ENCODE measurements around the gene OR10AG1. TPM values are rescaled to one million over a fixed set of nuclear protein-coding genes. Genes with fewer than 3 reads are reported as not detected.

The OR10AG1 gene
- total and polyA plus RNA-seq, 11 donors: not detected

DNA sequence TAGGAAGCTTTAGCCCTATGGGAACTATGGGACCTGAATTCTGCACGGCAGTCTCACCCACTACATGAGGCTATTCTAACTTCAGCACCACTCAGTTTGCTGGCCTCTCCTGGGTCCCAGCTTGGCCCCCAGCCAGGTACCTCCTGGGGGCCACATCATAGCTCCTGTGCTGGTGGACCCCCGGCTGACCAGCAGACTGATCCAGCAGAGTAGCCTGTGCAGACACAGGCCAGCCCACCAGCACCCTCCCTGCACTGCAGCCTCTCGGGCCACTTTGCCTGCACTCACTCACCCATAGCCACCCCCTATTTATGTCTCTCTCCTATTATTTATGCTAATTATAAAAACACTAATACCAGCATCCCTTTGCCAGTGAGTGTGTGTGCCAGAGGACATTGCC lies 1.2 kb upstream of the OR10AG1 start:
- Histone ChIP-seq H3K27me3 (no peaks in the 10 kb centered on the region), H3K9me3 (no peaks in the 10 kb centered on the region), H3K4me1 (no peaks in the 10 kb centered on the region), H3K4me3 (no peak overlapping the region), H3K36me3 (no peaks in the 10 kb centered on the region), H3K27ac (no peak overlapping the region)
- no peak for DNase-seq
- WGBS, 4 donors: 86 to 91% (median 87%) methylated on average over 2 to 3 of the region's 3 CpGs
- intact Hi-C loops (cut with DNase I): no loop called here
- ATAC-seq: no peak
- TF ChIP-seq POLR2A (IDR thresholded peaks at IDR 0.05): no peak
- no peak for TF ChIP-seq CTCF (IDR thresholded peaks at IDR 0.05)

GRCh38 chr11:55967914-55968313 lies 1.8 kb downstream of the OR10AG1 start:
- 70 to 77% (median 76%) methylated on average over 5 of the region's 5 CpGs for whole genome bisulfite sequencing, 4 donors
- ATAC-seq (no peak), DNase-seq (no peak)
- no peaks in the 10 kb centered on the region for H3K4me1 ChIP-seq
- no peak overlapping the region for H3K4me3 ChIP-seq
- intact Hi-C loops (cut with DNase I): no loop called here
- no peaks in the 10 kb centered on the region for H3K27me3 ChIP-seq
- H3K36me3 ChIP-seq: no peaks in the 10 kb centered on the region
- no peak overlapping the region for H3K27ac ChIP-seq
- TF ChIP-seq POLR2A (IDR thresholded peaks at IDR 0.05): no peak
- TF ChIP-seq CTCF (IDR thresholded peaks at IDR 0.05): no peak
- H3K9me3 ChIP-seq: no peaks in the 10 kb centered on the region

GRCh38 chr11:55966391-55966790 lies 3.4 kb downstream of the OR10AG1 start:
- Histone ChIP-seq H3K4me1 (no peaks in the 10 kb centered on the region), H3K36me3 (no peaks in the 10 kb centered on the region), H3K27me3 (no peaks in the 10 kb centered on the region), H3K9me3 (no peaks in the 10 kb centered on the region), H3K27ac (no peak overlapping the region), H3K4me3 (no peak overlapping the region)
- intact Hi-C loops (cut with DNase I): no loop called here
- WGBS, 4 donors: 59 to 73% (median 60%) methylated on average over 2 of the region's 2 CpGs
- ATAC-seq (no peak), DNase-seq (no peak)
- no peak for TF ChIP-seq CTCF (IDR thresholded peaks at IDR 0.05)
- TF ChIP-seq POLR2A (IDR thresholded peaks at IDR 0.05): no peak

DNA sequence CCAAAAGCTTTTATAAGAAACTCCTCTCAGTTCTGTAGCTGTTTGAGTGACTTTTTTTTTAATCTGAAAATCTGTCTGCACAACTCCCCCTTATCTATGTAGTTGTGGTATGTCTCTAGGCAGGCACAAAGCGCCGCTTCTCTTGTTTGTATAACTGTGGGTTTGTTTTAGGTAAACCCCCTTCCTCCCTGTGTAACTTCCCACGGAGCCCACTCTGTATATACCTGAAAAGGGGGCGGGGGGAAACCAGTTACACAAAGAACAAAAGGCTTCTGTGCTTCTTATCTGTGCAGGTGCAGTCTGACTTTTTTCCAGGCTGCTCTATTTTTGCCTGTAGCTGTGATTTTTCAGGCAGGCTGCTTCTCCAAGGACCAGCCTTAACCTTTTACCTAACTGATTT lies 13.2 kb downstream of the OR10AG1 start:
- Histone ChIP-seq H3K4me1 (no peaks in the 10 kb centered on the region), H3K36me3 (no peaks in the 10 kb centered on the region), H3K9me3 (no peaks in the 10 kb centered on the region), H3K27me3 (no peaks in the 10 kb centered on the region), H3K27ac (no peak overlapping the region), H3K4me3 (no peak overlapping the region)
- no peak for ATAC-seq
- TF ChIP-seq CTCF (IDR thresholded peaks at IDR 0.05) (no peak), POLR2A (IDR thresholded peaks at IDR 0.05) (no peak)
- 63 to 73% (median 67%) methylated on average over 4 of the region's 4 CpGs for WGBS, 4 donors
- intact Hi-C loops (cut with DNase I): no loop called here
- DNase-seq: no peak
